ENCODE data around the gene VIPR2.

The VIPR2 gene

DNA sequence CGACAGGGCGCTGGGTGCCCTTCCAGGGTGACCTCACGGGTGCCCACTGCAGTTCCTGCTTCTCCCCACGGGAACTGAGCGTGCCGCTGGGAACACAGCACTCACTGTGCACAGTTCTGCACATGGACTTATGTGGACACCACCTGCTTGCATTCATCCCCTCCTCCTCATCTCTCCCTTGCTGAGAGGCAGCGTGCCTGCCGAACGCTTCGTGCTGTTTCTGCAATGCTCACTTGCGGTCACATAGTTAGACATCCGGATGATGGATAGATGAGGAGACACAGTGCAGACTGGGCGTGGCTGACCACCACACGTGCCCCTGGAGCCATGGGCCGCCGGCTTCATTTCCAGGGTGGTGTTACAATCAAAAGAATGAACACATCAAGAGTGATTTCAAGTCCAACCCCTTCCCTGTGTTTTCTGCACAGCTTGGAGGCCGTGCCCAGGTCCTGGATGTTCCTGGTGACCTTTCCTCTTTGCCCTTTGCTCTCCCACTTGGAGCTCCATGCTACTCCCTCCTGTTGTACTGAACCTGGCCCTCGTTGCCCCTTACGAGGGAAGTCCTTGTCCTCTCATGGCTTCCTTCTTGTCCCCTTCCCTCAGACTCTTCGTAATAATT is 119.4 kb downstream of the VIPR2 start:
- DNase-seq (ENCODE audit: low read depth) = no peak

DNA sequence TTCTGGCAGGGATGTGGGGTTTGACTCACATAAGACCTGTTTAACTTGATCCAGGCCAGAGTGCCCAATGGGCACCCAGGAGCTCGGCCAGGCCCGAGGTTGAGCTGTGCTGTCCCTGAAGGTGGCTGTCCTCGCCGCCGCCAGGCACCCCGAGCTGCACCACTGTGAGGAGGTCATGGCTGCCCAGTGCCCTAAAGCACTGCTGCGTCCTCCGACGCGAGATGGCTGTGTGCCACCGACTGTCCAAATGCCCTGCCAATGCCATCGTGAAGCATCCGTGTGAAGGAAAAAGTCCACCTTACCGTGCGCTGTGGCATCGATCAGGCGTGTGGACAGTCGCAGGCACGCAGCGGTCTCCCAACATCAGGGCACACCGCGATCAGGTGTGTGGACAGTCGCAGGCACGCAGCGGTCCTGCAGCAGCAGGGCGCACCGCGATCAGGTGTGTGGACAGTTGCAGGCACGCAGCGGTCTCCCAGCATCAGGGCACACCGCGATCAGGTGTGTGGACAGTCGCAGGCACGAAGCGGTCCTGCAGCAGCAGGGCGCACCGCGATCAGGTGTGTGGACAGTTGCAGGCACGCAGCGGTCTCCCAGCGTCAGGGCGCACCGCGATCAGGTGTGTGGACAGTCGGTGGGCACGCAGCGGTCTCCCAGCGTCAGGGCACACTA is 120.3 kb downstream of the VIPR2 start:
- DNase-seq (ENCODE audit: low read depth) = no peak

DNA sequence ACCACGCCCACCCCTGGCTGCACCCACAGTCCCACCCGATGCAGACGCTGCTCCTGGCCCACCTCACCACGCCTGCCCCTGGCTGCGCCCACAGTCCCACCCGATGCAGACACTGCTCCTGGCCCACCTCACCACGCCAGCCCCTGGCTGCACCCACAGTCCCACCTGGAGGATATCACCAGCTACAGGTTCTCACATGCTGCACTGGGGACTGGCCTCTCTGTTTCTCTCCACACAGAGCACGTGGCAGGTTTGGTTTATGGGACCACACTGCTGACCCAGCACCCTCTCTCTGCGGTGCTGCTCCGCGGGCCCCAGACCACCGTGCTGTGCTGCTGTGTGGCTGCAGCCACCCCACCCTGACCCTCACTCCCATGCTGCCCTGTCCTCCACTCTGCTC is 120.9 kb downstream of the VIPR2 start:
- no peak for DNase-seq (ENCODE audit: low read depth)

GRCh38 chr7:159023206-159023605 is 121.5 kb downstream of the VIPR2 start:
- DNase-seq (ENCODE audit: low read depth) = no peak

DNA sequence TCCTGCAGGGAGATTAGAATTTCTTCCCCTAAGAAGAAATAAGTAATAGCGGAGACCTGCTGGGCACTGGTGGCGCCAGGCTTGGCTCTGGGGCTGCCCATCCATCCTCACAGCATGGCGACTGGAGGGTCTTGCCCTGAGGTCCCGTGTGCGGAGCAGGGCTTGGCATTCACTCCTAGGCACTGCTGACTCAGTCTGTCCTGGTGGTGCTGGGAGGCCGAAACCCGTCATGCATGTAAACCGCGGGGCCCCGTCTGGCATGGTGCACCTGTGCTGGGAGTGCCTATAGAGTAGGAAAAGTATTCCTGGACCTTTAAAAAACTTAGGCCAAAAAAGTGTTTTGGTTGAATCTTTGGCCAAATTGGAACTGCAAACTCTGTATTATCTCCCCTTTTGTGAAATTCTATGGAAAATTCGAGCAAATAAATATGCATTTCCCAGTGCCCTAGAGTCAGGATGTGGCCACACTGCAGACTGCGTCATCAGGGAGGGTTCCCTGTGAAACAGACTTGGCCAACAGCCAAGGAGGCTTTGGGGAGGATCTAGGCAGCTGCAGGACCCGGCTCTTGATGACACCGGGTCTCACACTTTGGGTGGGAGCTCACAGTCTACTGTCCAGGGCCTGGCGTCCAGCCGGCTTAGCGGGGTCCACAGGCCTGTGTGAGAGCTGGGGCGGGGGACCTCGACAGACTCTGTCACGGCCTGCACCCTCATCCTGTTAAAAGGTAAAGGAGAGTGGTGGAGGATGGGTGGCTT is 122.3 kb downstream of the VIPR2 start:
- DNase-seq (ENCODE audit: low read depth) = no peak

DNA sequence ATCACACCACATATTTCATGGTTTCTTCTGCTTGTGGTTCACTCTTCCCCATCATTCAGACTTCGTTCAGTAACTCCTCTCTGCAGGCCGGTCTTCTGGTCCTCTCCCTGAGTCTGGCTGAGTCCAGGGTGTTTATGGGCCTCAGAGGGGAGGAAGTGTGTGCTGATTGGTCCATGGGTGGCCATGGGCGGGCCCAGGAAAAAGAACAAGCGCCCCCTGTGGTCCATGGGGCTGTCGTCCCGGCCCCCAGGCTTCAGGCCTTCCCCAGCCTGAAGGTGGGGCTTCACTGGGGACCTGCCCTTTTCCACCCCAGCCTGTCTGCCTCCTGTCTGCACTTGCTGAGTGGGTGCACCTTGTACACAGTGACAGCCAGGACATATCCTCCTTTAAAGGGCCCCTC is 123.7 kb downstream of the VIPR2 start:
- no peak for DNase-seq (ENCODE audit: low read depth)

- DNase-seq (ENCODE audit: low read depth) = no peak
Observed at GRCh38 chr7:159019111-159019510, 125.6 kb downstream of the VIPR2 start.

- DNase-seq (ENCODE audit: low read depth) = no peak
Observed at GRCh38 chr7:159017741-159018140, 126.9 kb downstream of the VIPR2 start.

DNA sequence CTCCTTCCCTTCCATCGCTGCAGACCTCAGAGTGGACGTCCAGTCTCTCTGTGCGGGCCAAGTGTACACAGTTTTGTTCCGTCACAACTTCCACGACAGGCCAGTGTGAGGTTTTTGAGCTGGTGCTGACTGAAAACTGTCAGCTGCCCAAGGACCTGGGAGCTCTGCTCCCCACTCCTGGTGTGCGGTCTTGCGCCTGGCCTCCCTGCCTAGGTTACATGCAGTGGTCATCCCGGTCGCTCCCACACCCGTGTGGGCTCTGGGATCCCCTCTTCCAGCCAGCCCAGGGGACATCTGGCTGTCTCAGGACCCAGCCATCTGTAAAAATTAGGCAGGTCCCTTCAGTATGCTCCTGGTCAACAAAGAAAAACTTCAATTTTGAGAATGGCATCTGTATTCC is 127.5 kb downstream of the VIPR2 start:
- no peak for DNase-seq (ENCODE audit: low read depth)

DNA sequence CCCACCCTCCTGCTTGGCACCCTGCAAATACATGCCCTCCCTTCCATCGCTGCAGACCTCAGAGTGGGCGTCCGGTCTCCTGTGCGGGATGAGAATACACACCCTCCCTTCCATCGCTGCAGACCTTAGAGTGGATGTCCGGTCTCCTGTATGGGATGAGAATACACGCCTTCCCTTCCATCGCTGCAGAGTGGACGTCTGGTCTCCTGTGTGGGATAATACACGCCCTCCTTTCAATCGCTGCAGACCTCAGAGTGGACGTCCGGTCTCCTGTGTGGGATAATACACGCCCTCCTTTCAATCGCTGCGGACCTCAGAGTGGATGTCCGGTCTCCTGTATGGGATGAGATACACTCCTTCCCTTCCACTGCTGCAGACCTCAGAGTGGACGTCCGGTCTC is 128.1 kb downstream of the VIPR2 start:
- no peak for DNase-seq (ENCODE audit: low read depth)

GRCh38 chr7:159015454-159016410 is 128.9 kb downstream of the VIPR2 start:
- no peak for DNase-seq (ENCODE audit: low read depth)

- no peak for DNase-seq (ENCODE audit: low read depth)
Observed at GRCh38 chr7:159015081-159015453, 129.6 kb downstream of the VIPR2 start.

- no peak for DNase-seq (ENCODE audit: low read depth)
Observed at GRCh38 chr7:159014297-159015062, 130.2 kb downstream of the VIPR2 start.

DNA sequence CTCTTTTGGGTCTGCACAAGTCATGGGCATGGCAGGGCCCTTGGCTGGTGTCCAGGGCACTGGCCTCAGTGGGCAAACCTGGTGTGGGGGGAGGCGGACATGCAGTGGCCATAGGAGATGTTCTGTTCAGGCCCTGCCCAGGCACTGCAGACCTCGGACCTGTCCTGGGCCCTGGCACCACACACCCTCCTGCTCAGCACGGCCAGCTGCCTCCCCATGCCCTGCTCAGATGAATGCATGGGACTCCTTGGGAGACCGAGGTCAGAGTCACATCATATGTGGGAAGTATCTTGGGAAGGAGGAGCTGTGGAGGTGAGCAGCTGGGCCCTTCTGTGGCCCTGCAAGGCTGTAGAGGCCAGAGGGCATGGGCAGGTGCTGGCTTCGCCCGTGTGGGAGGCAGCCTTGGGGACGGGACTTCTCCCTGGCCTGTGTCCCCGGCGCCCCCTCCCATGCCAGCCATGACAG is 130.8 kb downstream of the VIPR2 start:
- DNase-seq (ENCODE audit: low read depth) = no peak

DNA sequence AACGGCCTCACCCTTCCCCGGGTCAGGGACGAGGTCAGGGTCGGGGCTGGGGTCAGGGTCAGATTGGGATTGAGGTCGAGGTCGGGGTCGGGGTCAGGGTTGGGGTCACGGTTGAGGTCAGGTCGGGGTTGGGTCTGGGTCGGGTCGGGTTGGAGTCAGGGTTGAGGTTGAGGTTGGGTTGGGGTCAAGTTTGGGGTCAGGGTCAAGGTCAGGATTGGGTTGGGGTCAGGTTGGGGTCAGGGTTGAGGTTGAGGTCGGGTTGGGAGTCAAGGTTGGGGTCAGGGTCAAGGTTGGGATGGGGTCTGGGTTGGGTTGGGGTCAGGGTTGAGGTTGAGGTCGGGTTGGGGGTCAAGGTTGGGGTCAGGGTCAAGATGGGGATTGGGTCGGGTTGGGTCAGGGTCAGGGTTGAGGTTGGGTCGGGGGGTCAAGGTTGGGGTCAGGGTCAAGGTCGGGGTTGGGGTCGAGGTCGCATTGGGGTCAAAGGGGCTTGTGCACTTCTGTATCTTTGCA is 131.4 kb downstream of the VIPR2 start:
- no peak for DNase-seq (ENCODE audit: low read depth)

DNA sequence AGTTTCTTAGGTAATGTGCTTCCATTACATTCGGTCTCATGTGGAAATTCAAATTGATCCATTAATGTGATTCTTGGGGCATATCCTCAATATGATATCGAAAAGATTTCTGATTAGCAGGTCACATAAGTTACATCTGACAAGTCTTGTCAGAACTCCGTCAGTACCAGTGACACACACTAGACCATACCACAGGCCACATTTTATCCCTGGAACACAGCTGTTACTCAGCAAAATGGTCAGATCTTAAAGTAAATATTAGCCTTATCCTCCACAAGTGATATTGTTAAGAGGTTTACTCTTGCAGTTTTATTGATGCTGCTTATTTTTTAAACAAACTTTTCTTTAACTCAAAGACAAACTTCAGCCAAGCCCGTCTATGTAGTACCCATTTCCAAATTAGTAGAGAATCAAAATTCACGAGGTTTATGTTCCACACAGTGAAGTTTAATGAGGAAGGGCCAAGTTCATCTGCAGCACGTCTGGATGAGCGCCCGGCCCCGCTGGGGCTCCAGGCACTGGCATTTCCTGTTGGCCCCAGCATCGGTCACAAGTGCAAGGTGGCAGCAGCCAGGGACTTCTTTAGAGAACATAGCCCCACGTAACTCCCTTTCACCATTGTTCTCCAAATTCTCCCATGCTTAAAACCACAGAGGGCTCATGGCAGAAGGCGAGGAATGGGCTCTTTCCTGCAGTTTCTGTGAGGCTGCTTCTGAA is 132.2 kb downstream of the VIPR2 start:
- no peak for DNase-seq (ENCODE audit: low read depth)

- DNase-seq (ENCODE audit: low read depth) = no peak
Observed at GRCh38 chr7:159011722-159012022, 133.0 kb downstream of the VIPR2 start.

DNA sequence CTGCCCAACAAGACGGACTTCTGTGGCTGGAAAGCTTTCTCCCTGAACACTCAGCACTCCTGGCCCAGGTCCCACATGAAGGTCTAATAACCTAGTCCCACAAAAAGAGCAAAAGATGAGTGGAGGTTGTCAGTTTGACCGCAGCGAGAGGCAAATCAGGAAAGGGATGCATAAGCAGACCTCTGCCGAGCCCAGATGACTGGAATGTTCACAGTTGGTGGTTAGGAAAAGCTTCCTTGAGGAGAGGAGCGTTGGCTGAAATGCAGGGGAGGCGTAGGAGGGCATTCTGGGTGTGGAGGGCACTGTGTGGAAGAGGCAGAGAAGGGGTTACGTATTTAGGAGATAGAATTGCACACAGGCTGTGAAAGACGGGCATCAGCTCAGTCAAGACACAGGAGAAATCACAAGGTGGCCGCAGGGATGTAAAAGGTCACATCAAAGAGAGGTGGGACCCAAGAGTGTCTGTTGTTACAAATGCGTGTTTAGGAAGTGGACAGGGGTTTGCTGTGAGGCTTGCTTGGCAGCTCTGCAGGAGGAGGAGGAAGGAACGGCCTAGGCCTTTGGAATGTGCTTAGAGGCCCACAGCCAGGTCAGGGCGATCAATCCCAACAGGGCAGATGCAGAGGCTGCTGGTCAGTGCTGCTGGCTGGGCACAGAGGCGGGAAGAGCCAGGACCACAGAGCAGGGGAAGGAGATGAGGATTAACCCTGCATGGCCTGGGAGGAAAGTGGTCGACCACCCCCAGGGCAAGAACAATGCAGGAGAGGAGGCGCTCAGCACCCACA is 133.5 kb downstream of the VIPR2 start:
- DNase-seq (ENCODE audit: low read depth) = no peak

GRCh38 chr7:159010411-159010810 is 134.3 kb downstream of the VIPR2 start:
- no peak for DNase-seq (ENCODE audit: low read depth)

DNA sequence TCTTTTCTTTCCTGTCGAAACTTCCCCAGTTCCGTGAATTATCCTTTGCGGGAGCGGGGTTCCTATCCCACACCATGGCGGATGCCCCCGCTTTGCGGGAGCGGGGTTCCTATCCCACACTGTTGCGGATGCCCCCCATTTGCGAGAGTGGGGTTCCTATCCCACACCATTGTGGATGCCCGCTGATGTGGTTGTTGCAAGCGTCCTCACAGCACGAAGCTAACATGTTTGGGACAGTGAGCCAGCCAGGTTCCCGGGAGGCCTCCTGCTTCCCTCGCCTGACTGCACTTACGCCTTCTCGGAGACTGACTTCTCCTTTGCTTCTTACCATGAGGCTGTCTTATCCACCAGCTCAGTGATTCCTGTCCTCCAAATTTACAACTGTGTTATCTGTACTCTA is 134.7 kb downstream of the VIPR2 start:
- no peak for DNase-seq (ENCODE audit: low read depth)
